ENCODE measurements around the gene KRT9.

DNA sequence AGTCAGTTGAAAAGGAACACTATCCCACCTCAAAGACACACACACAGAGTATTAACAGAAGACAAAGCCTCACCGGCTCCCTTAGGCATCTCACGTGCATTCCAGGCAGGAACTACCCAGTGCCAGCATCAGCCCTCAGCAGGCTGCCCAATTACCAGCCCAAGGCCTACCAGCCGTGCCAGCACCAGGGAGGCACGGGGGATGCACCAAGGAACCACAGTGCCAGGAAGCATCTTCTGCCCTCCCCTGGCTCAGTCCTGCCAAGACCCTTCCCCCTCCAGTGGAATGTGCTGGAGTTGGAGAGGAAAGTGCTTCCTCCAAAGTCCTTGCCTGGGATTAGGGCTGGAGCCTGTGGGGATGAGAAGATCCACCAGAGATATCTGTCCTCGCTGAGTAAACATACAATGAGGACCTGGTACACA is 32.8 kb downstream of the KRT9 start:
- TF ChIP-seq ATF3 (IDR thresholded peaks at IDR 0.05) = no peak
- no peak for TF ChIP-seq ATF3 (CRISPR knock-in tag; conservative IDR thresholded peaks at IDR 0.05)
- no peak for TF ChIP-seq ZNF717 (CRISPR knock-in tag; IDR thresholded peaks at IDR 0.05)
- TF ChIP-seq TCF7L2 (IDR thresholded peaks at IDR 0.05; ENCODE audit: low read depth, low read length) = no peak
- no peak for TF ChIP-seq MCM5 (IDR thresholded peaks at IDR 0.05; ENCODE audit: low read depth)
- no peak for TF ChIP-seq FIP1L1 (IDR thresholded peaks at IDR 0.05; ENCODE audit: low read depth, low read length, poor library complexity, severe bottlenecking)
- TF ChIP-seq PCBP1 (IDR thresholded peaks at IDR 0.05; ENCODE audit: low read depth, low read length, poor library complexity, severe bottlenecking) = no peak
- no peak for TF ChIP-seq EP300 (IDR thresholded peaks at IDR 0.05; ENCODE audit: low read length)
- TF ChIP-seq ZBTB26 (CRISPR knock-in tag; IDR thresholded peaks at IDR 0.05) = no peak
- no peak for TF ChIP-seq FOXA3 (CRISPR knock-in tag; conservative IDR thresholded peaks at IDR 0.05 in 1 of 2, IDR thresholded peaks at IDR 0.05 in 1 of 2)
- TF ChIP-seq ZBTB1 (CRISPR knock-in tag; IDR thresholded peaks at IDR 0.05; ENCODE audit: borderline replicate concordance, low read depth) = no peak
